ENCODE data around the gene PLA2G6.
A peak's percentile ranks its signal among the peaks of the same experiment; 100 is the strongest.
"Not testable (repeated sequence)": the region's sequence is repeated elsewhere in the genome, so short reads cannot be mapped to it uniquely, and the experiment has no call there.

PLA2G6 gene

DNA sequence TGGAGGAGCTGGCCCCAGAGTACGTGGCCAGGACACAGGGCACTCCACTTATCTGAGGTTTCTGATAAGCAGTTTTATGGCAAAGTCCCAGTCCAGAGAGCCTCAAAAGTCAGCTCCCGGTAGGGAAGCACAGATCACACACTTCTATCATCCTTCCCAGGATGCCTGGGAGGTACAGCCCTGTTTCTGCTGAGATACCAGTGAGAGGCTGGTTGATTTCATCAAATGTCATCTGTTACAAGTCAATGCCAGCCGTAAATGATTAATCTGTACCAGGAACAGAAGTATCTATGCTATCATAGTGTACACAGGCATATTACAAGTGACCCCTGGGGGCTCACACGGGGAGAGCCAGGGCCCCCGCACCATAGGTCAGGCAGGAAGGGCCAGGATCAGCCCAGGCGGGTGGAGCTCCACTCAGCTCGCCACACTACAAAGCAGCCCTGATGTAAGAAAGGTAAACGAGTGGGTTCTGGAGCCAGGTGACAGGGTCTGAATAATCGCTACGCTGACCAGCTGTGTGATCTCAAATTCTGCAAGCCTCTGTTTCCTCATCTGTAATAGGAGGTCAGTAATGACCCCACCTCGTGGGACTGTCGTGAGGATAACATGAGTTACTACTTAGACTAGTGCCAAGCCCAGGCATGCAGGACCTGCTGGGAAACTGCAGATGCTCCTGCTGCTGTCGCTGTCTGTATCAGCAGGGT lies 17.6 kb downstream of the PLA2G6 start:
- TF ChIP-seq, protein P1, sequence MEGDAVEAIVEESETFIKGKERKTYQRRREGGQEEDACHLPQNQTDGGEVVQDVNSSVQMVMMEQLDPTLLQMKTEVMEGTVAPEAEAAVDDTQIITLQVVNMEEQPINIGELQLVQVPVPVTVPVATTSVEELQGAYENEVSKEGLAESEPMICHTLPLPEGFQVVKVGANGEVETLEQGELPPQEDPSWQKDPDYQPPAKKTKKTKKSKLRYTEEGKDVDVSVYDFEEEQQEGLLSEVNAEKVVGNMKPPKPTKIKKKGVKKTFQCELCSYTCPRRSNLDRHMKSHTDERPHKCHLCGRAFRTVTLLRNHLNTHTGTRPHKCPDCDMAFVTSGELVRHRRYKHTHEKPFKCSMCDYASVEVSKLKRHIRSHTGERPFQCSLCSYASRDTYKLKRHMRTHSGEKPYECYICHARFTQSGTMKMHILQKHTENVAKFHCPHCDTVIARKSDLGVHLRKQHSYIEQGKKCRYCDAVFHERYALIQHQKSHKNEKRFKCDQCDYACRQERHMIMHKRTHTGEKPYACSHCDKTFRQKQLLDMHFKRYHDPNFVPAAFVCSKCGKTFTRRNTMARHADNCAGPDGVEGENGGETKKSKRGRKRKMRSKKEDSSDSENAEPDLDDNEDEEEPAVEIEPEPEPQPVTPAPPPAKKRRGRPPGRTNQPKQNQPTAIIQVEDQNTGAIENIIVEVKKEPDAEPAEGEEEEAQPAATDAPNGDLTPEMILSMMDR (conservative IDR thresholded peaks at IDR 0.05; ENCODE audit: low read depth, low read length) = no peak
- no peaks in the 10 kb centered on the region for H3K79me2 ChIP-seq (ENCODE audit: insufficient read depth, low read depth)
- peaks cover 16% of the 10 kb centered on the region for H3K4me1 ChIP-seq (ENCODE audit: low read depth, poor library complexity, severe bottlenecking)
- H2AFZ ChIP-seq (ENCODE audit: low read depth) = no peak overlapping the region
- H3K36me3 ChIP-seq (ENCODE audit: insufficient read depth) = no peaks in the 10 kb centered on the region
- H3K4me2 ChIP-seq = no peak overlapping the region
- no peak overlapping the region for H3K27ac ChIP-seq
- no peaks in the 10 kb centered on the region for H3K27me3 ChIP-seq (ENCODE audit: insufficient read depth, low read depth)
- H3K9ac ChIP-seq = no peak overlapping the region
- H4K20me1 ChIP-seq (ENCODE audit: insufficient read depth) = no peaks in the 10 kb centered on the region
- no peak overlapping the region for H3K4me3 ChIP-seq (IDR thresholded peaks at IDR 0.05; ENCODE audit: insufficient read depth, low read depth, low read length)

GRCh38 chr22:38162881-38163843 lies 18.5 kb downstream of the PLA2G6 start:
- Histone ChIP-seq H3K4me3 (IDR thresholded peaks at IDR 0.05; ENCODE audit: insufficient read depth, low read depth, low read length) (no peak overlapping the region), H3K79me2 (ENCODE audit: insufficient read depth, low read depth) (no peaks in the 10 kb centered on the region), H3K9ac (no peak overlapping the region), H3K36me3 (ENCODE audit: insufficient read depth) (no peaks in the 10 kb centered on the region), H2AFZ (ENCODE audit: low read depth) (no peak overlapping the region), H3K27ac (no peak overlapping the region), H3K27me3 (ENCODE audit: insufficient read depth, low read depth) (no peaks in the 10 kb centered on the region), H3K4me1 (ENCODE audit: low read depth, poor library complexity, severe bottlenecking) (peaks cover 16% of the 10 kb centered on the region), H4K20me1 (ENCODE audit: insufficient read depth) (no peaks in the 10 kb centered on the region), H3K4me2 (0 out of 2 replicates have a peak overlapping the region, but pooled peaks have one; percentile 7)
- TF ChIP-seq, protein P1 (conservative IDR thresholded peaks at IDR 0.05; ENCODE audit: low read depth, low read length) = no peak

- Histone ChIP-seq H3K9ac (no peak overlapping the region), H3K4me3 (IDR thresholded peaks at IDR 0.05; ENCODE audit: insufficient read depth, low read depth, low read length) (no peak overlapping the region), H3K36me3 (ENCODE audit: insufficient read depth) (no peaks in the 10 kb centered on the region), H3K4me1 (ENCODE audit: low read depth, poor library complexity, severe bottlenecking) (no peaks in the 10 kb centered on the region), H3K4me2 (no peak overlapping the region), H3K27ac (no peak overlapping the region), H4K20me1 (ENCODE audit: insufficient read depth) (no peaks in the 10 kb centered on the region), H3K27me3 (ENCODE audit: insufficient read depth, low read depth) (no peaks in the 10 kb centered on the region), H3K79me2 (ENCODE audit: insufficient read depth, low read depth) (no peaks in the 10 kb centered on the region), H2AFZ (ENCODE audit: low read depth) (no peak overlapping the region)
- TF ChIP-seq, protein P1 (conservative IDR thresholded peaks at IDR 0.05; ENCODE audit: low read depth, low read length) = no peak
Measured at GRCh38 chr22:38155703-38156102, 25.9 kb downstream of the PLA2G6 start.

GRCh38 chr22:38154563-38154915 lies 27.1 kb downstream of the PLA2G6 start:
- H3K4me3 ChIP-seq (IDR thresholded peaks at IDR 0.05; ENCODE audit: insufficient read depth, low read depth, low read length); H3K4me1 ChIP-seq (ENCODE audit: low read depth, poor library complexity, severe bottlenecking); H3K36me3 ChIP-seq (ENCODE audit: insufficient read depth); H3K9ac ChIP-seq; H3K79me2 ChIP-seq (ENCODE audit: insufficient read depth, low read depth); H2AFZ ChIP-seq (ENCODE audit: low read depth); H3K27me3 ChIP-seq (ENCODE audit: insufficient read depth, low read depth); H4K20me1 ChIP-seq (ENCODE audit: insufficient read depth); H3K4me2 ChIP-seq; H3K27ac ChIP-seq: not testable (repeated sequence)
